22Rv1 (cell line): ENCODE data around the gene CYTIP.

Source experiments
- ZFX ChIP-seq: fragments of 450-650 bp; IDR thresholded peaks from 2 replicates; pipeline ENCODE4 v1.6.1; 2017; ENCODE audit warnings: antibody characterized with exemption, borderline replicate concordance
- TF ChIP-seq, protein P1 (sequence below): fragments of 450-650 bp; IDR thresholded peaks from 2 replicates; pipeline ENCODE4 v1.5.1; 2017; ENCODE audit warnings: mild to moderate bottlenecking

DNA sequence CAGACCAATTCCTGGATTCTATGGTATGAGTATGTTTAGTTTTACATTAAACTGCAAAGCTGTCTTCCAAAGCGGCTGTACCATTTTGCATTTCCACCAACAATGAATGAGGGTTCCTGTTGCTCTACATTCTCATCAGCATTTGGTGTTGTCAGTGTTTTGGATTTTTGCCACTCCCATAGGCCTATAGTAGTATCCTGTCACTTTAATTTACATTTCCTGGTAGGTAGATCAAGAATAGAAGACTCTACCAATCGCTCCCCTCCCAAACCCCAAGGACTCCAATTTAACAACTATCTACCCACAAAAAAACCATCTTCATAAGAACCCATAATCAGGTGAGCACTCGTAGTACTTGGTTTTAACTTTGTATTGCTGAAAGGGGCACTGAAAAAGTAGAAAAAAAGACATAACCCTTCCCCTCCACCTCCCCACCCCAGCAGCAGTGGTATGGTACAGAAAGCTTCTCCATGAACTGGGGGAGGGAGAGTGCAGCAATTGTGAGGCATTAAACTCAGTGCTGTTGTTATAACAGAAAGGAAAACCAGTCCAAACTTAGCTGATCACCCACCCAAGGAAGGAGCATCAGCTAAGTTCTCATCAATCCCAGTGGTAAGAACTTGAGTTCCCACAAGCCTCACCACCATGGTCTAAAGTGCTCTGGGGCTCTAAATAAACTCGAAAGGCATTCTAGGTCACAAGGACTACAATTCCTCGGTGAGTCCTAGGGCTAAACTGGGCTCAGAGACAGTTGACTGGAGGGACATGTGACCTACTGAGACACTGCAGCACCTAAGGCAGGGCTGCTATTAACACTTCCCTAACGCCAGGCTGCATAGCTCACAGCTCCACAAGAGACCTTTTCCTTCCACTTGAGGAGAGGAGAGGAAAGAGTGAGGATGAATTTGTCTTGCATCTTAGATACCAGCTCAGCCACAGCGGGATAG is 35.5 kb upstream of the CYTIP start:
- TF ChIP-seq, protein P1, sequence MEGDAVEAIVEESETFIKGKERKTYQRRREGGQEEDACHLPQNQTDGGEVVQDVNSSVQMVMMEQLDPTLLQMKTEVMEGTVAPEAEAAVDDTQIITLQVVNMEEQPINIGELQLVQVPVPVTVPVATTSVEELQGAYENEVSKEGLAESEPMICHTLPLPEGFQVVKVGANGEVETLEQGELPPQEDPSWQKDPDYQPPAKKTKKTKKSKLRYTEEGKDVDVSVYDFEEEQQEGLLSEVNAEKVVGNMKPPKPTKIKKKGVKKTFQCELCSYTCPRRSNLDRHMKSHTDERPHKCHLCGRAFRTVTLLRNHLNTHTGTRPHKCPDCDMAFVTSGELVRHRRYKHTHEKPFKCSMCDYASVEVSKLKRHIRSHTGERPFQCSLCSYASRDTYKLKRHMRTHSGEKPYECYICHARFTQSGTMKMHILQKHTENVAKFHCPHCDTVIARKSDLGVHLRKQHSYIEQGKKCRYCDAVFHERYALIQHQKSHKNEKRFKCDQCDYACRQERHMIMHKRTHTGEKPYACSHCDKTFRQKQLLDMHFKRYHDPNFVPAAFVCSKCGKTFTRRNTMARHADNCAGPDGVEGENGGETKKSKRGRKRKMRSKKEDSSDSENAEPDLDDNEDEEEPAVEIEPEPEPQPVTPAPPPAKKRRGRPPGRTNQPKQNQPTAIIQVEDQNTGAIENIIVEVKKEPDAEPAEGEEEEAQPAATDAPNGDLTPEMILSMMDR, result no peak
- TF ChIP-seq ZFX, result no peak
